Activated CD4-positive, alpha-beta T cell treated with anti-CD3 and anti-CD28 coated beads, Interleukin-2, Interleukin-6, amounts not matched to agents 100 ng/mL and 50 ng/mL, durations not matched to agents 16 hours and 8 hours (primary cell): Measurements from ENCODE around the gene PIGO.

Experiments used
- DNase-seq: peaks from one replicate; pipeline ENCODE4 v3.0.0-alpha.2; 2020

PIGO gene

GRCh38 chr9:35070823-35071813 lies 25.3 kb downstream of the PIGO start:
- peak; percentile 25 for DNase-seq

GRCh38 chr9:35069020-35069419 lies 27.4 kb downstream of the PIGO start:
- no peak for DNase-seq

- DNase-seq = no peak
These were observed 29.3 kb downstream of the PIGO start for GRCh38 chr9:35067056-35067455.

GRCh38 chr9:35060548-35061207 lies 35.7 kb downstream of the PIGO start:
- DNase-seq = no peak

- no peak for DNase-seq
These were observed 37.0 kb downstream of the PIGO start for GRCh38 chr9:35059438-35059837.

- no peak for DNase-seq
These were observed 39.1 kb downstream of the PIGO start for GRCh38 chr9:35057271-35057620.

- DNase-seq = no peak
These were observed 39.7 kb downstream of the PIGO start for GRCh38 chr9:35056571-35057270.

GRCh38 chr9:35054871-35055644 lies 41.3 kb downstream of the PIGO start:
- DNase-seq = no peak

GRCh38 chr9:35054185-35054835 lies 42.1 kb downstream of the PIGO start:
- no peak for DNase-seq

- peak; percentile 54 for DNase-seq
These were observed 45.1 kb downstream of the PIGO start for GRCh38 chr9:35051069-35051967.

GRCh38 chr9:35048511-35048910 lies 47.9 kb downstream of the PIGO start:
- DNase-seq = no peak

- no peak for DNase-seq
These were observed 52.3 kb downstream of the PIGO start for GRCh38 chr9:35044071-35044470.

GRCh38 chr9:35042891-35043545 lies 53.4 kb downstream of the PIGO start:
- DNase-seq = no peak

GRCh38 chr9:35042081-35042604 lies 54.2 kb downstream of the PIGO start:
- DNase-seq = no peak
